Adrenal gland (tissue), 12 donors: ENCODE measurements around the gene PIAS4. TPM values are rescaled to one million over a fixed set of nuclear protein-coding genes. Genes with fewer than 3 reads are reported as not detected.
A peak's percentile ranks its signal among the peaks of the same experiment; 100 is the strongest.

Experiments
- DNase-seq, 7 donors: peaks; one replicate each; pipeline ENCODE4 v3.0.0-alpha.2; 2019 to 2020
- H3K27ac ChIP-seq, 5 donors: fragments of 200-600 bp; sonication (generic) in 4 of 5; 1 replicate in 3 of 5; 2 replicates in 2 of 5; pipeline versions ENCODE4 v1.5.1 to v1.8.0; 2016 to 2020; ENCODE audit warnings: mild to moderate bottlenecking in 1 of 5
- H3K27me3 ChIP-seq: fragments of 200-600 bp; 2 replicates; pipeline ENCODE4 v1.8.0; 2021
- H3K36me3 ChIP-seq, 2 donors: fragments of 200-600 bp; replicated peaks in 1 of 2; 1 replicate in 1 of 2; 2 replicates in 1 of 2; pipeline versions ENCODE4 v1.5.1 to v1.8.0; 2018 to 2022
- H3K4me1 ChIP-seq, 2 donors: fragments of 200-600 bp; replicated peaks in 1 of 2; 1 replicate in 1 of 2; 2 replicates in 1 of 2; pipeline versions ENCODE4 v1.5.1 to v1.8.0; 2018 to 2021
- H3K4me3 ChIP-seq, 4 donors: fragments of 200-600 bp; sonication (generic) in 3 of 4; one replicate each; pipeline ENCODE4 v1.5.1; 2016 to 2018
- H3K9me3 ChIP-seq, 3 donors: fragments of 200-600 bp; sonication (generic) in 1 of 3; replicated peaks in 1 of 3; 1 replicate in 2 of 3; 2 replicates in 1 of 3; pipeline versions ENCODE4 v1.5.1 to v1.8.0; 2016 to 2021
- POLR2A ChIP-seq, 2 donors: fragments of 450-650 bp; IDR thresholded peaks; one replicate each; pipeline ENCODE4 v1.6.1; 2017; ENCODE audit warnings: antibody characterized with exemption in 2 of 2, mild to moderate bottlenecking in 2 of 2, moderate library complexity in 1 of 2
- WGBS, 4 donors: extraction: QIAGEN DNeasy Blood & Tissue Kit in 2 of 4; methylation state at CpG; one replicate each; pipeline versions ENCODE4 v1.1.5 to v1.1.7; 2013 to 2017; 5-methylcytosine and 5-hydroxymethylcytosine counted together
- intact Hi-C, 2 donors: fragments of 100-400 bp; cut with DNase I; formaldehyde crosslinking; loops; one replicate each; pipeline versions ENCODE4 v1.14.1 to v1.15.0; 2022 to 2023
- polyA plus RNA-seq, 3 donors: library from polyadenylated mRNA; stranded (reverse); fragments of 200-250 nt in 2 of 3; fragments of 350-450 nt in 1 of 3; fragmentation: Illumina TruSeq in 1 of 3; extraction: RNeasy Lipid Tissue Mini Kit (QIAGEN cat#74804) in 1 of 3; gene quantifications; one replicate each; pipeline ENCODE4 v1.2.3, GENCODE V29; 2013 to 2014
- total RNA-seq, 9 donors: library from RNA; depleted of rRNA in 4 of 9; stranded (reverse); fragments of >200 nt in 4 of 9; fragments of 120-200 nt in 1 of 9; fragmentation: NEBNext Ultra II Directional in 1 of 9; extraction: Animal tissue kit (Norgen Biotek cat#: 25700) in 1 of 9; gene quantifications; one replicate each; pipeline versions ENCODE4 v1.1.0 to v1.2.4, GENCODE V29; 2013 to 2023
- TF ChIP-seq, protein P1 (sequence below), 6 experiments: fragments of 450-650 bp in 4 of 6; fragments of 200-600 bp in 2 of 6; sonication (generic) in 1 of 6; IDR thresholded peaks; 1 replicate in 5 of 6; 2 replicates in 1 of 6; pipeline versions ENCODE4 v1.5.1 to v1.8.0; 2016 to 2021; ENCODE audit warnings: antibody characterized with exemption in 6 of 6, mild to moderate bottlenecking in 2 of 6, moderate library complexity in 1 of 6
- donor health status: healthy with polysubstance abuse.
- donor health status: Bipolar disorder and iron deficiency.
- donor health status: DM: yes; HTN: yes; CAD: no.
- donor health status: DM: no; HTN: no; CAD: no.
- donor health status: DM: no; HTN: no; CAD: no.
- donor health status: DM: yes; HTN: yes; CAD: no.

PIAS4 gene
- total and polyA plus RNA-seq, 12 donors, result 13.7 to 40.7 (median 22.5) TPM

DNA sequence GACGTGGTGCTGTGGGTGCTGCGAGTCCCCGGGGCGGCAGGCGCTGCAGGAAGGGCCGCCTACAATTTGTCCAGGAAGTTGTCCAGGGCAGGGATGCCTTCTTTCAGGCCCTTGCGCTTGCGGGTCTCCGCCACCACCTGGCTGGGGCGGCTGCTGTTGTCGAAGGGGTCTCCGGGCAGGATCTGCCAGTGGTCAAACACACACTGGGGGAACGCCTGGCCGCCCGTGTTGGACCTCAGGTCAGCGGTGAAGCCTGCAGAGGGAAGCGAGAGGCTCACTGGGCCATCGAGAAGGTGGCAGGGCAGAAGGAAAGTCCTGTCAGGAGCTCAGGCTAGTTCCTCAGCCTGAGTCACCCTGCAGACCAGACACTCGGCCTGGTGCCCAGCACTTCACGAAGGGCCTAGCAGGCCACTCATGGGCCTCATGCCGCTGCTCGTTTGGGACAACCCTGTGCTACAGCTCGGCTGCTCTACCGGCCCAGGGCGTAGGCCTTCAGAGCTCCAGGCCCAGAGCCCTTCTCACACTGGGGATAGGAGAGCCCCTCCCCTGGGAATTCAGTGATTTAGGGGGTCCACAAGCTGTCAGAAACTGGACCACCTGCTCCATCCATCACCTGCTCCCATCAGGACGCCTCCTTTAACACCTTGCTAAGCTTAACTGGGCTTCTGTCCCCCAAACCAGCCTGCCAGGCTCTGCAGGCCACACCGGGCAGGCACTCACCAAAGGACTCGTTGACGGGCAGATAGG is 30.9 kb upstream of the PIAS4 start:
- H3K4me1 ChIP-seq, result no peaks in the 10 kb centered on the region
- TF ChIP-seq, protein P1, sequence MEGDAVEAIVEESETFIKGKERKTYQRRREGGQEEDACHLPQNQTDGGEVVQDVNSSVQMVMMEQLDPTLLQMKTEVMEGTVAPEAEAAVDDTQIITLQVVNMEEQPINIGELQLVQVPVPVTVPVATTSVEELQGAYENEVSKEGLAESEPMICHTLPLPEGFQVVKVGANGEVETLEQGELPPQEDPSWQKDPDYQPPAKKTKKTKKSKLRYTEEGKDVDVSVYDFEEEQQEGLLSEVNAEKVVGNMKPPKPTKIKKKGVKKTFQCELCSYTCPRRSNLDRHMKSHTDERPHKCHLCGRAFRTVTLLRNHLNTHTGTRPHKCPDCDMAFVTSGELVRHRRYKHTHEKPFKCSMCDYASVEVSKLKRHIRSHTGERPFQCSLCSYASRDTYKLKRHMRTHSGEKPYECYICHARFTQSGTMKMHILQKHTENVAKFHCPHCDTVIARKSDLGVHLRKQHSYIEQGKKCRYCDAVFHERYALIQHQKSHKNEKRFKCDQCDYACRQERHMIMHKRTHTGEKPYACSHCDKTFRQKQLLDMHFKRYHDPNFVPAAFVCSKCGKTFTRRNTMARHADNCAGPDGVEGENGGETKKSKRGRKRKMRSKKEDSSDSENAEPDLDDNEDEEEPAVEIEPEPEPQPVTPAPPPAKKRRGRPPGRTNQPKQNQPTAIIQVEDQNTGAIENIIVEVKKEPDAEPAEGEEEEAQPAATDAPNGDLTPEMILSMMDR (IDR thresholded peaks at IDR 0.05), result no peak
- TF ChIP-seq POLR2A (IDR thresholded peaks at IDR 0.05), result no peak
- H3K27ac ChIP-seq, result peak overlapping the region in 3 of 5 donors; percentile 43 to 56 (median 47)
- no peaks in the 10 kb centered on the region for H3K9me3 ChIP-seq
- H3K27me3 ChIP-seq, result no peaks in the 10 kb centered on the region
- no peak overlapping the region for H3K4me3 ChIP-seq
- 79 to 90% (median 83%) methylated on average over 12 to 29 of the region's 29 CpGs for WGBS, 4 donors
- intact Hi-C loops, result no loop called here
- peak in 6 of 7 donors; percentile 74 to 95 (median 85) for DNase-seq
- peaks cover 0 to 68% of the 10 kb centered on the region in 2 donors for H3K36me3 ChIP-seq

DNA sequence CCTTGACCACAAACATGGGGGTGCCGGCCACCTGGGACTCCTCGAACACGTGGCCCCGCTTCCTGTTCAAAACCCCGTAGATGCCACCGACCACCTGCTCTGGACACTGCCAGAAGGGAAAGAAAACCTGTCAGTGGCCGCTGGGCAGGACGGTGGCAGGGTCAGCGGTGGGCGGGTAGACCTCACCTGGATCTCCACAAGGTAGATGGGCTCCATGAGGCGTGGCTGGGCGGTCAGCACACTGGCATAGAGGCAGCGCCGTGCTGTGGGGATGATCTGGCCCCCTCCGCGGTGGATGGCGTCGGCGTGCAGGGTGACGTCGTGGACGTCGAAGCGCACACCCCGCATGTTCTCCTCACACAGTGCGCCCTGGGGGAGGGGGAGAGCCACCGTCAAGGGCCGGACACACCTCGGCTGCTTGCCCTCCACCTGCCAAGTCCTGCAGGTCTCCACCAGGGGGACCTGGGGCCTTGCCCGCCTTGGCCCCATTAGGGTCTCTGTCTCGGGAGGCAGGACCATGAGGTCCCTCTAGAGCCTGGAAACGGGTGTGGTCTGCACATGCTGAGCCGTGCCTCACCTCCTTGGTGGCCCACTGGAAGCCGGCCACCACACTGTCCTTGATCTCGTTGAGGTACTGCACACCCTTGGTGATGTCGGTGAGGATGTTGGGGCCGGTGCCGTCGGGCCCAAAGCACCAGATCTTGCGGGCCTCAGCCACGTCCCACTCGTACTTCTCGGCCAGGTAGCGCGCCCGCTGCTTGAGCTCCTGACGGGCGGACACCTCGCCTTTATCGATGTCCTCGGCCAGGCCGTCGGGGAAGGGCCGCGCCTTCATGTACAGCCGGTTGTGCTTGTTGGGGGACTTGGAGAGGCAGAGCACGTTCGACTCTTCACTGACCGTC is 30.0 kb upstream of the PIAS4 start:
- DNase-seq, result peak in 2 of 7 donors; percentile 35 to 68
- TF ChIP-seq, protein P1 (IDR thresholded peaks at IDR 0.05), result peak in 1 of 6 experiments; percentile 17
- TF ChIP-seq POLR2A (IDR thresholded peaks at IDR 0.05), result no peak
- H3K4me1 ChIP-seq, result peaks cover 0 to 3% of the 10 kb centered on the region in 2 donors
- H3K36me3 ChIP-seq, result peaks cover 0 to 76% of the 10 kb centered on the region in 2 donors
- H3K27ac ChIP-seq, result peak overlapping the region in 3 of 5 donors; percentile 43 to 56 (median 47)
- intact Hi-C loops, result no loop called here
- no peaks in the 10 kb centered on the region for H3K9me3 ChIP-seq
- 79 to 82% (median 81%) methylated on average over 49 to 59 of the region's 59 CpGs for WGBS, 4 donors
- H3K27me3 ChIP-seq, result no peaks in the 10 kb centered on the region
- H3K4me3 ChIP-seq, result no peak overlapping the region

- TF ChIP-seq POLR2A (IDR thresholded peaks at IDR 0.05), result no peak
- TF ChIP-seq, protein P1 (IDR thresholded peaks at IDR 0.05), result no peak
- Histone ChIP-seq H3K27me3 (no peaks in the 10 kb centered on the region), H3K27ac (no peak overlapping the region), H3K9me3 (no peaks in the 10 kb centered on the region), H3K36me3 (peaks cover 0 to 83% of the 10 kb centered on the region in 2 donors), H3K4me1 (peaks cover 0 to 9% of the 10 kb centered on the region in 2 donors), H3K4me3 (no peak overlapping the region)
- intact Hi-C loops, result no loop called here
- 89 to 91% (median 90%) methylated on average over 19 of the region's 19 CpGs for WGBS, 4 donors
- peak in 1 of 7 donors; percentile 54 for DNase-seq
Observed at GRCh38 chr19:3978145-3978544, 29.4 kb upstream of the PIAS4 start.

- TF ChIP-seq, protein P1 (IDR thresholded peaks at IDR 0.05), result no peak
- TF ChIP-seq POLR2A (IDR thresholded peaks at IDR 0.05), result no peak
- H3K27ac ChIP-seq, result no peak overlapping the region
- no peak for DNase-seq
- H3K4me3 ChIP-seq, result no peak overlapping the region
- no peaks in the 10 kb centered on the region for H3K27me3 ChIP-seq
- H3K9me3 ChIP-seq, result no peaks in the 10 kb centered on the region
- peaks cover 0 to 92% of the 10 kb centered on the region in 2 donors for H3K36me3 ChIP-seq
- 89 to 94% (median 92%) methylated on average over 13 to 18 of the region's 18 CpGs for WGBS, 4 donors
- peaks cover 9 to 21% of the 10 kb centered on the region in 2 donors for H3K4me1 ChIP-seq
- intact Hi-C loops, result no loop called here
Observed at GRCh38 chr19:3979289-3979673, 28.3 kb upstream of the PIAS4 start.
